HG03108 (cell line): ENCODE measurements around the gene CRYZL1.

Experiments used
- ATAC-seq: cut with Tn5 transposase; IDR thresholded peaks from one replicate; pipeline ENCODE4 v1.9.1; 2021; ENCODE audit warnings: moderate library complexity; ENCODE audit not compliant: unreplicated experiment

The CRYZL1 gene

GRCh38 chr21:33566514-33566913 is 75.0 kb downstream of the CRYZL1 start:
- ATAC-seq, result no peak

GRCh38 chr21:33562389-33562788 is 79.2 kb downstream of the CRYZL1 start:
- no peak for ATAC-seq

DNA sequence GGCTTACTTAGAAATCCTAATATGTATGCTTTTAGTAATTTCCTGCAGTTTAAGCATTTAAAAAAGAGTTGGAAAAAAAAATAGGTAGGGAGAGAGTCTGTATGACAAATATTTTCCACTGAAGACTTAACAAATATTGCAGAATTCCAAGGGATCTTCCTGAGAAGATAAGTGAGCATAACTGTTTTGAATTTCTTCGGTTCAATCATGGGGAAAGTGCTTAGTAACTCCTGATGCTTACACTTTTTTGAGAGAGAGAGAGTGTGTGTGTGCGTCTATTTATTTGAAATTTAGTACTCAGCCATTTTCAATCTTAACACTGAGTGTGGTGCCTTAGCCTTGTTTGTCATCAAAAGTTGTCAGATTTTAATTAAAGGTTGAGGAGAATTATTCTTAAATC is 80.2 kb downstream of the CRYZL1 start:
- no peak for ATAC-seq

- ATAC-seq, result no peak
Measured at GRCh38 chr21:33560965-33561364, 80.6 kb downstream of the CRYZL1 start.

DNA sequence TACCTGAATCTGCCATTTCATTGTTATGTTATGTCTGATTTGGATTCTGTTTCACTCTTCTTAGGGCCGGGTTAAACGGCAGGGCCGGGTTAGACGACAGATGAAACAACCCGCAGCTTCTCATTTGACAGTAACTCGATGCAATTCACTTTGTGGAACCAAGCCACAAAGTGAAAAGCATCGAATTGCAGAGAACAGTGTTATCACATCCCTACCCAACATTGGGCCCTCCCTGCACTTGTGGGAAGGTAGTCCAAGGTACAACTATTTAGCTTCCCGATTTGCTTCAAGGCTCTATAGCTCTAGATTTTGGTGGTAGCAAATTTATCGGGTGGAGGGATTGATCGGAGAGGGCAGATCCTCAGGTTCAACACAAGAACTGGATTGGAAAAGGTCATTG is 81.7 kb downstream of the CRYZL1 start:
- no peak for ATAC-seq

- ATAC-seq, result no peak
Measured at GRCh38 chr21:33558777-33559421, 82.6 kb downstream of the CRYZL1 start.

DNA sequence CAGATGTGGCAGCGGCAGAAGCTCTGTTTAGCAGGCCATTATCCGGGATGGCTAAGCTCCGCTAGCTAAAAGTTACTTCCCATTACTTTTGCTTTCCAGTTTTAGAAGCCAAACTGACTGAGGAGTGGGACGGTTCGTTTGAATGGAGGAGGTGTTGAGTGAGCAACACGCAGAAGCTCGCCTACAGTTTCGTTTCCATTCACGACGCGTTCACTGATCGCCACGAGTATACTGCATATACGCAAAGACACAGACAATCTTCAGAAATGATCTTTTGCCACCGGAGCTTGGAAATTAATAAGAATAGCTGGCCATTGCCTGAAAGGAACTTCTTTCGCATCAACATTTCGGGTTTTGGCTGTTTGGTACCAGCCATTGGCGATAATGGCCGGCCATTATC is 84.1 kb downstream of the CRYZL1 start:
- ATAC-seq, result no peak

DNA sequence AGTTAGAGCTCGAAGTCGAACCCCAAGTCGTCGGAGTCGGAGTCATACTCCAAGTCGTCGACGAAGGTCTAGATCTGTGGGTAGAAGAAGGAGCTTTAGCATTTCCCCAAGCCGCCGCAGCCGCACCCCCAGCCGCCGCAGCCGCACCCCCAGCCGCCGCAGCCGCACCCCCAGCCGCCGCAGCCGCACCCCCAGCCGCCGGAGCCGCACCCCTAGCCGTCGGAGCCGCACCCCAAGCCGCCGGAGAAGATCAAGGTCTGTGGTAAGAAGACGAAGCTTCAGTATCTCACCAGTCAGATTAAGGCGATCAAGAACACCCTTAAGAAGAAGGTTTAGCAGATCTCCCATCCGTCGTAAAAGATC is 86.6 kb downstream of the CRYZL1 start:
- no peak for ATAC-seq

DNA sequence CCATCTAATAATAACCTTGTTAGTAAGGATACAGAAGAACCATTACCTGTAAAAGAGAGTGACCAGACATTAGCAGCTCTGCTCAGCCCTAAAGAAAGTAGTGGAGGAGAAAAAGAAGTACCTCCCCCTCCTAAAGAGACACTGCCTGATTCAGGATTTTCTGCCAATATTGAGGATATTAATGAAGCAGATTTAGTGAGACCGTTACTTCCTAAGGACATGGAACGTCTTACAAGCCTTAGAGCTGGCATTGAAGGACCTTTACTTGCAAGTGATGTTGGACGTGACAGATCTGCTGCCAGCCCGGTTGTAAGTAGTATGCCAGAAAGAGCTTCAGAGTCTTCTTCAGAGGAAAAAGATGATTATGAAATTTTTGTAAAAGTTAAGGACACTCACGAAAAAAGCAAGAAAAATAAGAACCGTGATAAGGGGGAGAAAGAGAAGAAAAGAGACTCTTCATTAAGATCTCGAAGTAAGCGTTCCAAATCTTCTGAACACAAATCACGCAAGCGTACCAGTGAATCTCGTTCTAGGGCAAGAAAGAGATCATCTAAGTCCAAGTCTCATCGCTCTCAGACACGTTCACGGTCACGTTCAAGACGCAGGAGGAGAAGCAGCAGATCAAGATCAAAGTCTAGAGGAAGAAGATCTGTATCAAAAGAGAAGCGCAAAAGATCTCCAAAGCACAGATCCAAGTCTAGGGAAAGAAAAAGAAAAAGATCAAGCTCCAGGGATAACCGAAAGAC is 87.1 kb downstream of the CRYZL1 start:
- no peak for ATAC-seq

DNA sequence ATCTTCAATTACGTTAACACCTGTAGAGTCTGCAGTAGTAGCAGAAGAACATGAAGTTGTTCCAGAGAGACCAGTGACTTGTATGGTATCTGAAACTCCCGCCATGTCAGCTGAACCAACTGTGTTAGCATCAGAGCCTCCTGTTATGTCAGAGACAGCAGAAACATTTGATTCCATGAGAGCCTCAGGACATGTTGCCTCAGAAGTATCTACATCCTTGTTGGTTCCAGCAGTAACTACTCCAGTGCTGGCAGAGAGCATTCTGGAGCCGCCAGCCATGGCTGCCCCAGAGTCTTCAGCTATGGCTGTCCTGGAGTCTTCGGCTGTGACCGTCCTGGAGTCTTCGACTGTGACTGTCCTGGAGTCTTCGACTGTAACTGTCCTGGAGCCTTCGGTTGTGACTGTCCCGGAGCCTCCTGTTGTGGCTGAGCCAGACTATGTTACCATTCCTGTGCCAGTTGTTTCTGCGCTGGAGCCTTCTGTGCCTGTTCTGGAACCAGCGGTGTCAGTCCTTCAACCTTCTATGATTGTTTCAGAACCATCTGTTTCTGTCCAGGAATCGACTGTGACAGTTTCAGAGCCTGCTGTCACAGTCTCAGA is 88.4 kb downstream of the CRYZL1 start:
- ATAC-seq, result no peak

DNA sequence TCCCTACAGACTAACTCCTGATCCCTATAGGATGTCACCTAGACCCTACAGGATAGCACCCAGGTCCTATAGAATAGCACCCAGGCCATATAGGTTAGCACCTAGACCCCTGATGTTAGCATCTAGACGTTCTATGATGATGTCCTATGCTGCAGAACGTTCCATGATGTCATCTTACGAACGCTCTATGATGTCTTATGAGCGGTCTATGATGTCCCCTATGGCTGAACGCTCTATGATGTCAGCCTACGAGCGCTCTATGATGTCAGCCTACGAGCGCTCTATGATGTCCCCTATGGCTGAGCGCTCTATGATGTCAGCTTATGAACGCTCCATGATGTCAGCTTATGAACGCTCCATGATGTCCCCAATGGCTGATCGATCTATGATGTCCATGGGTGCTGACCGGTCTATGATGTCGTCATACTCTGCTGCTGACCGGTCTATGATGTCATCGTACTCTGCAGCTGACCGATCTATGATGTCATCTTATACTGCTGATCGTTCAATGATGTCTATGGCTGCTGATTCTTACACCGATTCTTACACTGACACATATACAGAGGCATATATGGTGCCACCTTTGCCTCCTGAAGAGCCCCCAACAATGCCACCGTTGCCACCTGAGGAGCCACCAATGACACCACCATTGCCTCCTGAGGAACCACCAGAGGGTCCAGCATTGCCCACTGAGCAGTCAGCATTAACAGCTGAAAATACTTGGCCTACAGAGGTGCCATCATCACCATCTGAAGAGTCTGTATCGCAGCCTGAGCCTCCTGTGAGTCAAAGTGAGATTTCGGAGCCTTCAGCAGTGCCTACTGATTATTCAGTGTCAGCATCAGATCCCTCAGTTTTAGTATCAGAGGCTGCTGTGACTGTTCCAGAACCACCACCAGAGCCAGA is 89.2 kb downstream of the CRYZL1 start:
- no peak for ATAC-seq

DNA sequence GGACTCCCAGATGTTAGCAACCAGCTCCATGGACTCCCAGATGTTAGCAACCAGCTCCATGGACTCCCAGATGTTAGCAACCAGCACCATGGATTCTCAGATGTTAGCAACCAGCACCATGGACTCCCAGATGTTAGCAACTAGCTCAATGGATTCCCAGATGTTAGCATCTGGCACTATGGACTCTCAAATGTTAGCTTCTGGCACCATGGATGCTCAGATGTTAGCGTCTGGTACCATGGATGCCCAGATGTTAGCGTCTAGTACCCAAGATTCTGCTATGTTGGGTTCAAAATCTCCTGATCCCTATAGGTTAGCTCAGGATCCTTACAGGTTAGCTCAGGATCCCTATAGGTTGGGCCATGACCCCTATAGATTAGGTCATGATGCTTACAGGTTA is 89.9 kb downstream of the CRYZL1 start:
- ATAC-seq, result no peak

GRCh38 chr21:33550772-33551660 is 90.5 kb downstream of the CRYZL1 start:
- ATAC-seq, result no peak

GRCh38 chr21:33549848-33550771 is 91.4 kb downstream of the CRYZL1 start:
- ATAC-seq, result no peak

DNA sequence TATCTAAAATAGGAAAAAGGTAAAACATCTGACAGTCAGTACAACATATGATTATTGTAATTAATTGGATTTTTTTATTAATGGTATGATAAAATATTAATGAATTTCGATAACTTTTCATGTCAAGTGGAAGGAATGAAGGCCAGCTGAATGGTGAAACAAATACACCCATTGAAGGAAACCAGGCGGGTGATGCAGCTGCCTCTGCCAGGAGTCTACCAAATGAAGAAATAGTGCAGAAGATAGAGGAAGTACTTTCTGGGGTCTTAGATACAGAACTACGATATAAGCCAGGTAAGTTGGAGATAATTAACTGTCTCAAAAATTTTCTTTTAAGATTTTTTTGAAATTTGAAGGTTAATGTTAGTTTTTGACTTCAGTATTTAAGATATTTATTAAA is 95.5 kb downstream of the CRYZL1 start:
- ATAC-seq, result no peak

- ATAC-seq, result no peak
Measured at GRCh38 chr21:33544451-33545195, 96.9 kb downstream of the CRYZL1 start.

- no peak for ATAC-seq
Measured at GRCh38 chr21:33543505-33544129, 97.9 kb downstream of the CRYZL1 start.
